Panc1 (cell line): ENCODE measurements around the gene HELZ.

Experiments used
- TF ChIP-seq, protein P1 (sequence below): fragments of 450-650 bp; IDR thresholded peaks from 2 replicates; pipeline ENCODE4 v1.5.1; 2017; ENCODE audit warnings: mild to moderate bottlenecking
- TF ChIP-seq, protein P2 (sequence below), 2 experiments: IDR thresholded peaks; 2 replicates each; pipeline ENCODE4 v1.6.1; 2011 to 2012; ENCODE audit warnings: low read depth in 2 of 2, control low read depth in 1 of 2, low read length in 1 of 2, mild to moderate bottlenecking in 1 of 2, moderate library complexity in 1 of 2; ENCODE audit not compliant: insufficient read depth in 1 of 2

DNA sequence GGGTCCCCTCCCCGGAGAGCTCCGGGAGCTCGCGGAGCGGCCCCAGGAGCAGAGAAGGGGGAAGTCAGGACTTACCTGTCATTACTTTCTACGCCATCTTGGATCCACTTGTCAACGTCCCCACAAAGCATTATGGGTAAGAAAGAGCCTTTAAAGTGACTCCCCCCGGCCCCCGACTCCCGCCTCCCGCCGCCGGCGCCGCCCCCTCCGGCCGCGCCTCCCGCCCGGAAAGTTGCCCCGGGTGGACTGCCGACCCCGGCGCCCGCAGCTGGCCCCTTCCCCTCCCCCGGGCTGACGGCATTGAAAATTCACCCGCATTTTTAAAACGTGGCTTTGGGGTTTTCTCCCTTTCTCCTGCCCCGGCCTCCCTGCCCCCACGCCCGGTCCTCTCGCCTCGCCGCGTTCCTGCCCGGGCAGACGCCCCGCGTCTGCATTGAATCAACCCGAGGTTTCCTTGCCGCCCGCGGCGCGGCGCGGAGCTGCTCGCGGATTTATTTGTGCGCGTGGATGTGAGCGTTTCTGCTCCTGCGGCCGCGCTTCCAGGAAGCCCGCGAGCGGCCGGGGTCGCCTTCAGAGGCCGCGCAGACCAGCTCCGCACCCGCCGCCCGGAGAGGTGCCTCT is at the start of gene HELZ:
- TF ChIP-seq, protein P1, sequence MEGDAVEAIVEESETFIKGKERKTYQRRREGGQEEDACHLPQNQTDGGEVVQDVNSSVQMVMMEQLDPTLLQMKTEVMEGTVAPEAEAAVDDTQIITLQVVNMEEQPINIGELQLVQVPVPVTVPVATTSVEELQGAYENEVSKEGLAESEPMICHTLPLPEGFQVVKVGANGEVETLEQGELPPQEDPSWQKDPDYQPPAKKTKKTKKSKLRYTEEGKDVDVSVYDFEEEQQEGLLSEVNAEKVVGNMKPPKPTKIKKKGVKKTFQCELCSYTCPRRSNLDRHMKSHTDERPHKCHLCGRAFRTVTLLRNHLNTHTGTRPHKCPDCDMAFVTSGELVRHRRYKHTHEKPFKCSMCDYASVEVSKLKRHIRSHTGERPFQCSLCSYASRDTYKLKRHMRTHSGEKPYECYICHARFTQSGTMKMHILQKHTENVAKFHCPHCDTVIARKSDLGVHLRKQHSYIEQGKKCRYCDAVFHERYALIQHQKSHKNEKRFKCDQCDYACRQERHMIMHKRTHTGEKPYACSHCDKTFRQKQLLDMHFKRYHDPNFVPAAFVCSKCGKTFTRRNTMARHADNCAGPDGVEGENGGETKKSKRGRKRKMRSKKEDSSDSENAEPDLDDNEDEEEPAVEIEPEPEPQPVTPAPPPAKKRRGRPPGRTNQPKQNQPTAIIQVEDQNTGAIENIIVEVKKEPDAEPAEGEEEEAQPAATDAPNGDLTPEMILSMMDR: no peak
- TF ChIP-seq, protein P2, sequence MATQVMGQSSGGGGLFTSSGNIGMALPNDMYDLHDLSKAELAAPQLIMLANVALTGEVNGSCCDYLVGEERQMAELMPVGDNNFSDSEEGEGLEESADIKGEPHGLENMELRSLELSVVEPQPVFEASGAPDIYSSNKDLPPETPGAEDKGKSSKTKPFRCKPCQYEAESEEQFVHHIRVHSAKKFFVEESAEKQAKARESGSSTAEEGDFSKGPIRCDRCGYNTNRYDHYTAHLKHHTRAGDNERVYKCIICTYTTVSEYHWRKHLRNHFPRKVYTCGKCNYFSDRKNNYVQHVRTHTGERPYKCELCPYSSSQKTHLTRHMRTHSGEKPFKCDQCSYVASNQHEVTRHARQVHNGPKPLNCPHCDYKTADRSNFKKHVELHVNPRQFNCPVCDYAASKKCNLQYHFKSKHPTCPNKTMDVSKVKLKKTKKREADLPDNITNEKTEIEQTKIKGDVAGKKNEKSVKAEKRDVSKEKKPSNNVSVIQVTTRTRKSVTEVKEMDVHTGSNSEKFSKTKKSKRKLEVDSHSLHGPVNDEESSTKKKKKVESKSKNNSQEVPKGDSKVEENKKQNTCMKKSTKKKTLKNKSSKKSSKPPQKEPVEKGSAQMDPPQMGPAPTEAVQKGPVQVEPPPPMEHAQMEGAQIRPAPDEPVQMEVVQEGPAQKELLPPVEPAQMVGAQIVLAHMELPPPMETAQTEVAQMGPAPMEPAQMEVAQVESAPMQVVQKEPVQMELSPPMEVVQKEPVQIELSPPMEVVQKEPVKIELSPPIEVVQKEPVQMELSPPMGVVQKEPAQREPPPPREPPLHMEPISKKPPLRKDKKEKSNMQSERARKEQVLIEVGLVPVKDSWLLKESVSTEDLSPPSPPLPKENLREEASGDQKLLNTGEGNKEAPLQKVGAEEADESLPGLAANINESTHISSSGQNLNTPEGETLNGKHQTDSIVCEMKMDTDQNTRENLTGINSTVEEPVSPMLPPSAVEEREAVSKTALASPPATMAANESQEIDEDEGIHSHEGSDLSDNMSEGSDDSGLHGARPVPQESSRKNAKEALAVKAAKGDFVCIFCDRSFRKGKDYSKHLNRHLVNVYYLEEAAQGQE (IDR thresholded peaks at IDR 0.05; ENCODE audit: insufficient read depth in 1 of 2, low read depth in 2 of 2, low read length in 1 of 2): no peak
